ENCODE data around the gene CUL7. TPM values are rescaled to one million over a fixed set of nuclear protein-coding genes. Genes with fewer than 3 reads are reported as not detected.
A peak's percentile ranks its signal among the peaks of the same experiment; 100 is the strongest.

CUL7 gene
- total and polyA plus RNA-seq, 2 donors (not counting 1 experiment from before 2014, with no cell fraction given), result 21.4 to 60.3 TPM

- Histone ChIP-seq H3K79me2 (ENCODE audit: control insufficient read depth, insufficient read depth, low read length) (peaks cover 13% of the 10 kb centered on the region), H2AFZ (ENCODE audit: low read length) (no peak overlapping the region), H4K20me1 (ENCODE audit: control insufficient read depth, extremely low read depth, insufficient read depth, low read length) (no peaks in the 10 kb centered on the region), H3K36me3 (ENCODE audit: control insufficient read depth, insufficient read depth, low read length) (peaks cover 3% of the 10 kb centered on the region), H3K4me1 (ENCODE audit: control insufficient read depth, extremely low read depth, insufficient read depth, low read length) (peaks cover 8% of the 10 kb centered on the region), H3K4me2 (ENCODE audit: extremely low read depth, insufficient read depth, low read length) (no peak overlapping the region), H3K9me3 (ENCODE audit: control insufficient read depth, insufficient read depth, low read depth, low read length) (no peaks in the 10 kb centered on the region), H3K27ac (ENCODE audit: insufficient read depth, low read length) (no peak overlapping the region), H3K27me3 (ENCODE audit: control insufficient read depth, insufficient read depth, low read length) (no peaks in the 10 kb centered on the region), H3K4me3 (replicated peaks in 1 of 4; ENCODE audit: control extremely low read depth in 1 of 4, insufficient read depth in 1 of 4, low read depth in 3 of 4, low read length in 4 of 4) (no peak overlapping the region), H3K9ac (ENCODE audit: insufficient read depth, low read length) (no peak overlapping the region)
- TF ChIP-seq EZH2 (IDR thresholded peaks at IDR 0.05; ENCODE audit: low read length, missing control alignments) (no peak), CTCF (conservative IDR thresholded peaks at IDR 0.05 in 1 of 2, IDR thresholded peaks at IDR 0.05 in 1 of 2; ENCODE audit: low read depth in 1 of 2, low read length in 2 of 2) (no peak)
- DNase-seq (ENCODE audit: low read depth in 2 of 2), result peak; percentile 28 to 32
Measured at GRCh38 chr6:42988486-42989020, 65.1 kb downstream of the CUL7 start.

Other genes starting within 250 kb of the CUL7 start
- gene RPL7L1, start 174.2 kb downstream of the CUL7 start, total RNA-seq, result 108 and 127 TPM in 2 replicates
- gene RPL7L1, start 174.2 kb downstream of the CUL7 start, polyA plus RNA-seq, result 80.0 and 81.0 TPM in 2 replicates
- gene PTCRA, start 137.8 kb downstream of the CUL7 start, total RNA-seq, result not detected in 2 replicates
- gene PTCRA, start 137.8 kb downstream of the CUL7 start, polyA plus RNA-seq, result not detected in 2 replicates
- 23.9 and 30.4 TPM in 2 replicates for gene CNPY3, start 124.4 kb downstream of the CUL7 start, total RNA-seq
- gene CNPY3, start 124.4 kb downstream of the CUL7 start, polyA plus RNA-seq, result 30.3 and 38.8 TPM in 2 replicates
- gene GNMT, start 93.1 kb downstream of the CUL7 start, total RNA-seq, result not detected in 2 replicates
- 0.06 and 0.12 TPM in 2 replicates for gene GNMT, start 93.1 kb downstream of the CUL7 start, polyA plus RNA-seq
- gene PEX6, start 74.7 kb downstream of the CUL7 start, total RNA-seq, result 49.2 and 61.4 TPM in 2 replicates
- 4.0 and 5.3 TPM in 2 replicates for gene PEX6, start 74.7 kb downstream of the CUL7 start, polyA plus RNA-seq
- gene PPP2R5D, start 69.3 kb downstream of the CUL7 start, total RNA-seq, result 20.0 and 27.1 TPM in 2 replicates
- gene PPP2R5D, start 69.3 kb downstream of the CUL7 start, polyA plus RNA-seq, result 39.3 and 59.9 TPM in 2 replicates
- gene MEA1, start 39.9 kb downstream of the CUL7 start, total RNA-seq, result 52.1 and 60.9 TPM in 2 replicates
- 81.0 and 111 TPM in 2 replicates for gene MEA1, start 39.9 kb downstream of the CUL7 start, polyA plus RNA-seq
- gene KLHDC3, start 39.6 kb downstream of the CUL7 start, total RNA-seq, result 54.5 and 72.2 TPM in 2 replicates
- gene KLHDC3, start 39.6 kb downstream of the CUL7 start, polyA plus RNA-seq, result 44.3 and 54.0 TPM in 2 replicates
- gene RRP36, start 32.2 kb downstream of the CUL7 start, total RNA-seq, result 72.4 and 73.0 TPM in 2 replicates
- 88.0 and 110 TPM in 2 replicates for gene RRP36, start 32.2 kb downstream of the CUL7 start, polyA plus RNA-seq
- 13.9 and 18.2 TPM in 2 replicates for gene MRPL2, start 5.6 kb upstream of the CUL7 start, total RNA-seq
- 20.3 and 23.1 TPM in 2 replicates for gene MRPL2, start 5.6 kb upstream of the CUL7 start, polyA plus RNA-seq
- gene KLC4, start 5.8 kb upstream of the CUL7 start, total RNA-seq, result 19.0 and 22.5 TPM in 2 replicates
- 5.7 and 7.2 TPM in 2 replicates for gene KLC4, start 5.8 kb upstream of the CUL7 start, polyA plus RNA-seq
- 145 and 159 TPM in 2 replicates for gene PTK7, start 22.5 kb upstream of the CUL7 start, total RNA-seq
- 51.9 and 149 TPM in 2 replicates for gene PTK7, start 22.5 kb upstream of the CUL7 start, polyA plus RNA-seq
- 16.0 and 16.9 TPM in 2 replicates for gene SRF, start 117.4 kb upstream of the CUL7 start, total RNA-seq
- gene SRF, start 117.4 kb upstream of the CUL7 start, polyA plus RNA-seq, result 29.5 and 32.3 TPM in 2 replicates
- 27.0 and 32.2 TPM in 2 replicates for gene CUL9, start 128.3 kb upstream of the CUL7 start, total RNA-seq
- gene CUL9, start 128.3 kb upstream of the CUL7 start, polyA plus RNA-seq, result 6.7 and 11.9 TPM in 2 replicates
- gene DNPH1, start 175.6 kb upstream of the CUL7 start, total RNA-seq, result 39.5 and 52.5 TPM in 2 replicates
- gene DNPH1, start 175.6 kb upstream of the CUL7 start, polyA plus RNA-seq, result 31.2 and 32.0 TPM in 2 replicates
- under 0.01 TPM in 2 replicates for gene TTBK1, start 189.6 kb upstream of the CUL7 start, total RNA-seq
- 0.03 TPM in 1 of 2 replicates, not detected in the other for gene TTBK1, start 189.6 kb upstream of the CUL7 start, polyA plus RNA-seq
- gene SLC22A7, start 244.4 kb upstream of the CUL7 start, total RNA-seq, result not detected in 2 replicates
- gene SLC22A7, start 244.4 kb upstream of the CUL7 start, polyA plus RNA-seq, result not detected in 2 replicates